NCI-H2196 (cell line): ENCODE measurements around the gene NFKBIZ.
"Not testable (repeated sequence)": the region's sequence is repeated elsewhere in the genome, so short reads cannot be mapped to it uniquely, and the experiment has no call there.

Source experiments
- DNase-seq: peaks from one replicate; lab custom pipeline; 2025; ENCODE audit not compliant: unreplicated experiment; lab: John Stamatoyannopoulos, UW

The NFKBIZ gene

GRCh38 chr3:101850246-101851051 is 1.1 kb downstream of the NFKBIZ start:
- no peak for DNase-seq

DNA sequence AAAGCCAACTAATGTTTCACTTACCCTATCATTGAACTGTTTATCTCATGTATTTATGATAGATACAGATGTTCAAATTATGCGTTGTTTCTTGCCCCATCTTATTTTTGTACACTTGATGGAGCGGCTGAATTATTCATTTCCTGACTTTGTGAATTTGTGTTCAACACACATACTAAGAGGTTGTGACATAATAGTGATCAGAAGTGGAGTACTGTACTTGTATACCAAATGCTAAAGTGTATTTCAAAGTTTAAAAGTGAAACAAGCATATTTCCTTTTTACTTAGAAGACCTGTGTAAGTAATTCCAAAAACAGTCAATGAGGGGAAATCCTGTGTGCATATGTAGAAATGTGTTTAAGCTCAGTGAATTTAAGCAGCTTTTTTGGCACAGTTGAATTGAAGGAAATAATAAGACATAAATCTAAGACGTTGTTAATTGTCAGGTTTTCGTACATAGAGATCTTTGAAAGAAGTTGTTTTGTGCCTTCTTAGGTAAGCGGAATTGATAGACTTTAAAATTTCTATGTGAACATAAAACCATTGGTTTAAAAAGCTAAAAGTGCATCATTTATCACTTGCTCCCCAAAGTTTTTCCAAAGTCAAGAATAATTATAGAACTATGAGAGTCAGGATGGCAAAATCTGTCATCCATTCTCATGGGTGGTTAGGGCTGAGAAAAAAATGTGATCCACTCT is 1.9 kb downstream of the NFKBIZ start:
- no peak for DNase-seq

- DNase-seq: no peak
Measured at GRCh38 chr3:101851850-101852714, 2.8 kb downstream of the NFKBIZ start.

DNA sequence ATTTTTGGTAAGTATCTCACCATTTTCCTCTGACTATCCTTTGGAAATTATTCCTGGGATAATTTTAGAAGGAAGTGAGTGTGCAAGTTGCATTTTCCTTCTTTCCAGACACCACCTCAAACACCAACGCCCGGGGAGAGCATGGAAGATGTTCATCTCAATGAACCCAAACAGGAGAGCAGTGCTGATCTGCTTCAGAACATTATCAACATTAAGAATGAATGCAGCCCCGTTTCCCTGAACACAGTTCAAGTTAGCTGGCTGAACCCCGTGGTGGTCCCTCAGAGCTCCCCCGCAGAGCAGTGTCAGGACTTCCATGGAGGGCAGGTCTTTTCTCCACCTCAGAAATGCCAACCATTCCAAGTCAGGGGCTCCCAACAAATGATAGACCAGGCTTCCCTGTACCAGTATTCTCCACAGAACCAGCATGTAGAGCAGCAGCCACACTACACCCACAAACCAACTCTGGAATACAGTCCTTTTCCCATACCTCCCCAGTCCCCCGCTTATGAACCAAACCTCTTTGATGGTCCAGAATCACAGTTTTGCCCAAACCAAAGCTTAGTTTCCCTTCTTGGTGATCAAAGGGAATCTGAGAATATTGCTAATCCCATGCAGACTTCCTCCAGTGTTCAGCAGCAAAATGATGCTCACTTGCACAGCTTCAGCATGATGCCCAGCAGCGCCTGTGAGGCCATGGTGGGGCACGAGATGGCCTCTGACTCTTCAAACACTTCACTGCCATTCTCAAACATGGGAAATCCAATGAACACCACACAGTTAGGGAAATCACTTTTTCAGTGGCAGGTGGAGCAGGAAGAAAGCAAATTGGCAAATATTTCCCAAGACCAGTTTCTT is 3.9 kb downstream of the NFKBIZ start:
- no peak for DNase-seq

DNA sequence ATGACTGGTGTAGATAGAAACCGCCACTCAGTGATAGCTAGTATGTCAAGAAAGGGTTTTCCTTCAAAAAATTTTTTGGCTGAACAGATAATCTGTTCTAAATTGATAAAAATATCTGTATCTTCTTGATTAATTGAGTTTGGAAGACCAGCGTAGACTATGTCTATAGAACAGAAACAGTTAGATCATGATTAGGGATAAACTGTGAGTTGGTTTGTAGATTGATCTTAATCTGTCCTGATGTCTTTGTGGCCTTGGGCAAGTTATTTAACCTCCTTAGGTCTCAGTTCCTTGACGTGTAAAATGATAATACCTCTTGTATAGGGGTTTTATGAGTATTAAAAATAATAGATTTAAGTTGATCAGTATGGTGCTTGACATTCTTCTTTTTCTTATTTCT is 4.7 kb downstream of the NFKBIZ start:
- no peak for DNase-seq

DNA sequence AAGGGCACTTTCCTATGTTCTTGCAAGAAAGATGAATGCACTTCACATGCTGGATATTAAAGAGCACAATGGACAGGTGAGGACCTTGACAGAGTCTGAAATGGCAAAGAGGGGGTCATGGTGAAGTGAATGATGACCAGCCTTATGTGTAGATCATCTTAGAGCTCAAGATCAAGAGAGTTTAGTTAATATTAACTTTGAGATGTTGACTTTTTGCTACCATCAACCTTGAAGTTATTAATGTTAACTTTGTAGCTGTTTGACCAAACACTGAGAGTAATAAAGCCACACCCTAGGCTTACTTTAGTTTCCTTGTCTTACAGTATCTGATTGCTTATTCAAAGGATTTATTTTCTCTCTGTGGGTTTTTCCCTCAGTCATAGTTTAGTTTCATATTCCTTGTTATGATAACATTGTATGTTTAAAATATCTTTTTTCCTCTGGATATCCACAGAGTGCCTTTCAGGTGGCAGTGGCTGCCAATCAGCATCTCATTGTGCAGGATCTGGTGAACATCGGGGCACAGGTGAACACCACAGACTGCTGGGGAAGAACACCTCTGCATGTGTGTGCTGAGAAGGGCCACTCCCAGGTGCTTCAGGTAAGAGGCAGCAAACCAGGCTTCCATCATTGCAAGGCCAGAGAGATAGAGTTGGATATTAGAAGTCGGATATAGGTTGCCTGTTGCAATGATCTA is 5.4 kb downstream of the NFKBIZ start:
- no peak for DNase-seq

- DNase-seq: no peak
Measured at GRCh38 chr3:101857301-101857741, 8.0 kb downstream of the NFKBIZ start.

GRCh38 chr3:101858464-101859030 is 9.2 kb downstream of the NFKBIZ start:
- no peak for DNase-seq

DNA sequence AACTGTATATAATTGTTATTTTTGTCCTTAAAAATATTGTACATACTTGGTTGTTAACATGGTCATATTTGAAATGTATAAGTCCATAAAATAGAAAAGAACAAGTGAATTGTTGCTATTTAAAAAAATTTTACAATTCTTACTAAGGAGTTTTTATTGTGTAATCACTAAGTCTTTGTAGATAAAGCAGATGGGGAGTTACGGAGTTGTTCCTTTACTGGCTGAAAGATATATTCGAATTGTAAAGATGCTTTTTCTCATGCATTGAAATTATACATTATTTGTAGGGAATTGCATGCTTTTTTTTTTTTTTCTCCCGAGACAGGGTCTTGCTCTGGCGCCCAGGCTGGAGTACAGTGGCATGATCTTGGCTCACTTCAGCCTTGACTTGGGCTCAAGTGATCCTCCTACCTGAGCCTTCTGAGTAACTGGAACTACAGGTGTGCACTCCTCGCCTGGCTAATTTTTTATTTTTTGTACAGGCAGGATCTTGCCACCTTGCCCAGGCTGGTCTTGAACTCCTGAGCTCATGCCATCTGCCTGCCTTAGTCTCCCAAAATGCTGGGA is 10.7 kb downstream of the NFKBIZ start:
- no peak for DNase-seq

DNA sequence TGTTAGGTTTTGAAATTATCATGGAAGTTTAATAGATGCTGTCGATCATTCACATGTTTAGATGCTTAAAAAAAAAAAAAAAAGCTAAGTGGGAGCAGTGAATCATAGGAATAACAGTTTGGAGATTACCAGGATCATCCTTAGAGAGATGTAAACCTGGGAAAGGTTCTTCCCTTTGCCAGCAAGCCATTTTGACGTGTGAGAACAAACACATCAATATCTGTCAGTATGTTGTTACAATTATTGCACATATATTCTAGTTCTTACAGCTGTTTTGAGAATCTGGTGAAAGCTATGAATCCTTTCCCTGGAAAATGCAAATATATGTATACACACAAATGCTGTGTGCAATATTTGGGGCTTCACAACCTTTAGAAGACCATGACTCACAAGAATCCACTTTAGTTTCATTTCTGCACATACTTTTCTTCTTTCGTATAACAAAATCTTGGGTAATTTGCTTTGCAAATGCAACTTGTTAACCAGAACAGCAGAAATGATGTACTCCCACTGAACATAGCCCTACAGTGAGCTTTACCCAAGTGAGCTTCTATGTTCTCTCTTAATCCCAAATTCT is 12.0 kb downstream of the NFKBIZ start:
- DNase-seq: no peak

DNA sequence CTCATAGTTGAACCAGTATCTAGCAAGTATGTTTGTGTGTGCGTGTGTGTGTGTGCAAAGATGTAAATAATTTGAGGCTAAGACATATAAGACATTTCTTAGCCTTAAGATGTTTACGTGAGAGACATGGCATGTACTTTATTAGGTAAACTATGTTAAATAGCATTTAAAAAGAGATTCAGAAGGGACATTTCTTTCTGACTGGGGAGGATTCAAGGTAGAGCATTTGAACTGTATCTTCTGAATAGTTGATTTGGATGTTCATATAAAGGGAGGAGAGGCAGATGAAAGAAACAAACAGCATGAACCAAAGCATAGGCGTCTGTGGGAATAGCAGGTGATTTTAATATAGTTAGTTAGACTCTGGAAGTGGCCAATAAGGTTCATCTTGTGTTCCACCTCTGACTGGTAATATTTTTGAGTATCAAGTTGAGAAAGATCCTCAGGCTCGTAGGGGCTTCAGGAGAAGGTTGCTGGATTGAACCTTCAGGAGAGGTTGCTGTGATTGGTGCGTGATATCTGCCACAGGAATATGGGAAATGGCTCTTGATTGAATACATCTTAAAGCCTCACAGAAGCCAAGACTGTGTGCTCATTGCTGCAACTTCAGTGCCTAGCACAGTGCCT is 12.6 kb downstream of the NFKBIZ start:
- DNase-seq: no peak

DNA sequence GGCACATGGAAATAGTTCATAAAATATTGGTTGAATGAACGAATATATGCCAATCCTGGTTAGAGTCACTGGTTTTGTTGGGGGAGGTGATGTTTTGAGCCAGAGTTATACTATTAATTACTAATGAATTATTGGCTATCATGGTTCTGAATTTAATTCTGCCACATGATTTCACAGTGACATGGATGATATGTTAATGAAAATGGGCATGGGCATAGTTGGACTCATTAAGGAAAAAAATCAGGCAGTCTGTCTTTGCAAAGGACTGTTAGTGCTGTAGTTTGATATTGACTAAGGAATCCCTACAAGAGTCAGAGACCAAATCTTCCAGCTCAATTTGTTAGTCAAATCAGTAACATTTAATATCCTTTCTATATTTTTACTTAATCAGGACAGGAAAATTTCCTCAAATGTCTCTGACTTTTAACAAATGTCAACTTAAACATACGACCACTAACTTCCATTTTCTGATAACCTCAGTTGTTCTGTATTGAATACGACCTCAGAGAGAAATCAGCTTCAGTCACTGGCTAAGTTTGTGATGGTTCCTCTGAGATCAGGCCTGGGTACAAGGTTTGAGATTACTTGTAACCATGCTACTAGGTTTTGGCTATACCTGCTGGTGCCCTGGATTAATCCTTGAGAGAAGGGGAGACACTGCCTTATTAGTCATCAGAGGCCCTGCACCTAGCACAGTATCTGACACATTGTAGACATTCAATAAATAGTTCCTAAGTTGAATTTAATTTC is 13.3 kb downstream of the NFKBIZ start:
- DNase-seq: no peak

DNA sequence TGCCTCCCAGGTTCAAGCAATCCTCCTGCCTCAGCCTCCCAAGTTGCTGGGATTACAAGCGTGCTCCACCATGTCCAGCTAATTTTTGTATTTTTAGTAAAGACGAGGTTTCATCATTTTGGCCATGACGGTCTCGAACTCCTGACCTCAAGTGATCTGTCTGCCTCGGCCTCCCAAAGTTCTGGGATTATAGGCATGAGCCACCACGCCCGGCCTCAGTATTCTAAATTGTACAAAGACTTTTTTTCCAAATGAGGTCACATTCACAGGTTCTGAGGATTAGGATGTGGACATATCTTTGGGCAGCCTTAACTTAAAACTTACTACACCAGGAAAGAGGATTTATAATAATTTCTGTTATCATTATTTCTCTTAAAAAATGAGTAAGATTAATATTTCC is 15.6 kb downstream of the NFKBIZ start:
- DNase-seq: not testable (repeated sequence)

DNA sequence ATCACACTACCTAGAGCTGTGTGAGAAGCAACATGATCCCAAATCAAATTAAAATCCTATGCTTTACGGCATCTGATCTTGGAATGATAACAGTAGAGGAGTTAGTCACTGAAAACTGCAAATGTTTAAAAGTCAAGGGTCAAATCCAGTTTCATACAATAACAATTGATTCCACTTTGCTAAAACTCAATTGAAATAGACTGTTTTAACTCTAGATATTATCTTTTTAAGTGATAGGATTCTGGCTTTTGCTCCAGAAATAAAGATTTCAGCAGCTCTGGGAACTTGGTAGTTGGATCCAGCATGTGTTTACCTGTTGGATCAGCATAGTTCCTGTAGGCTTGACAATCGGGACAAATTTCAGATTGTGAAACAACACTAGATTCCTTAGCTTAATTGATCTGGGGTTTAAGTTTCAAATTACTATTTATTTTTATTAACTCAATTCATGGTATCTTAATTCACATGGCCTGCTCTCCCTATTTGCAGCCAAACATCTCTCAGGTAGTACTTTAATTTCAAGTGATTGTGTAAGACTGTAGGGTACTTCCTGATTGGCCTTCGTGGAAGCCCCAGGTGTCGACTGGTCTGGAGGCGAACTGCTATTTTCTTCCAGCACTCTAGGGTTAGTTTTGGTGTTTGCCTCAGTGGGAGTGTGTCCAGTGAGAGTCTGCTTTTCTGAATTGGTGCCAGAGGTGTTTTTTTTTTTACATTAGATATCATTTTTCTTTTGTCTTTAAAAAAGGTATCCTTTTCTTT is 16.6 kb downstream of the NFKBIZ start:
- peak; percentile 49 for DNase-seq

DNA sequence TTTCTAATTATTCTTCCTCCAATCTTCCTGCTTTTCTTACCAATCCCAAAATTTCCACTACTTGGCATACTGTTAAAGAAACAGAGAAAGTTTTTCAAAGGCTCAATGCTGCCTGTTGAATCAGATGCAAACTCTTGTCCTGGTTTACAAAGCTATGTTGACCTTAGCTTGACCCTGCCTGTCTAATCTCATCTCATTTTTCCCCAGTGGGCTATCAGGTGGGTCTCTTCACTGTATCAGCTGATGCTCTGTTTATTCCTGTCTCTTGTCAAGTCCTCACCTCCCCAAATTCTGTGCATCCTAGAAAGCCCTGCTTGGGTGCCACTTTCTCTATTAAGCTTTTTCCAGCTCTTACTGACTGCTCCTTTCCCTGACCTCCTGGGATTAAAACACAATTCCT is 18.2 kb downstream of the NFKBIZ start:
- no peak for DNase-seq

DNA sequence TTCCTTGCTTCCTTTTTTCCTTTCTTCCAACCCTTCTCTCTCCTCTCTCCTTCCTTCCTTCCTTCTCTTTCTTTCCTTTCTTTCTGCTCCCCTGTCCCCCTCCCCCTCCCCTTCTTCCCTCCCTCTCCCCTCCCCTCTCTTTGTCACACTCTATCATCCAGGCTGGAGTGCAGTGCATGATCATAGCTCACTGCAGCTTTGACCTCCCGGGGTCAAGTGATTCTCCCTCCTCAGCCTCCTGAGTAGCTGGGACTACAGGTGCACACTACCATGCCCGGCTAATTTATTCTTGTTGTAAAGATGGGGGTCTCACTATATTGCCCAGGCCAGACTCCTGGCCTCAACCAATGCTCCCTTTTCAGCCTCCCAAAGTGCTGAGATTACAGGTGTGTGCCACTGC is 18.7 kb downstream of the NFKBIZ start:
- no peak for DNase-seq
